Ishikawa (cell line): ENCODE measurements around the gene OGG1.

Experiments
- EGR1 ChIP-seq: IDR thresholded peaks from 2 replicates; pipeline ENCODE4 v1.6.1; 2012
- EP300 ChIP-seq: IDR thresholded peaks from 2 replicates; pipeline ENCODE4 v1.6.1; 2012; ENCODE audit warnings: borderline replicate concordance
- FOXM1 ChIP-seq: IDR thresholded peaks from 2 replicates; pipeline ENCODE4 v1.6.1; 2012; ENCODE audit warnings: low read depth, borderline replicate concordance
- MAX ChIP-seq: IDR thresholded peaks from 2 replicates; pipeline ENCODE4 v1.6.1; 2012
- RAD21 ChIP-seq: IDR thresholded peaks from 2 replicates; pipeline ENCODE4 v1.6.1; 2012; ENCODE audit warnings: low read depth
- TCF12 ChIP-seq: IDR thresholded peaks from 2 replicates; pipeline ENCODE4 v1.6.1; 2012; ENCODE audit warnings: low read depth
- TEAD4 ChIP-seq: IDR thresholded peaks from 2 replicates; pipeline ENCODE4 v1.6.1; 2012
- USF1 ChIP-seq: IDR thresholded peaks from 2 replicates; pipeline ENCODE4 v1.6.1; 2012

GRCh38 chr3:9748031-9748430 lies 1.7 kb upstream of the OGG1 start:
- TF ChIP-seq MAX (no peak), RAD21 (no peak), FOXM1 (no peak), TCF12 (no peak), TEAD4 (no peak), USF1 (no peak), EP300 (no peak), EGR1 (no peak)
